GM12878 (cell line): Measurements from ENCODE around the gene POT1. TPM values are rescaled to one million over a fixed set of nuclear protein-coding genes. Genes with fewer than 3 reads are reported as not detected.

Experiments used
- ATAC-seq: fragments of 200-7000 bp; cut with Tn5 transposase; 3 replicates; pipeline ENCODE4 v1.9.1; 2020; ENCODE audit warnings: mild to moderate bottlenecking, moderate library complexity
- Bru-seq: library from RNA; stranded (reverse); fragments of 400-500 nt; gene quantifications from one replicate; lab custom pipeline; 2021; lab: Mats Ljungman, UMichigan
- BruChase-seq, 2 experiments: library from RNA; stranded (reverse); fragments of 400-500 nt; gene quantifications; one replicate each; lab custom pipeline; 2021; lab: Mats Ljungman, UMichigan
- BruUV-seq: library from RNA; stranded (reverse); fragments of 400-500 nt; replicated peaks from 2 replicates; lab custom pipeline; 2021; lab: Mats Ljungman, UMichigan
- CTCF ChIA-PET: fragments of 300-600 bp; sonication (Branson Sonifier 250); formaldehyde crosslinking; extraction: SDS; loops from one replicate; lab custom pipeline; 2021; ENCODE audit warnings: inconsistent platforms; lab: Yijun Ruan, JAX
- POLR2A ChIA-PET: fragments of 350-600 bp; formaldehyde crosslinking; extraction: SDS; loops from one replicate; lab custom pipeline; 2021; ENCODE audit warnings: inconsistent platforms; lab: Charles Lee
- RAD21 ChIA-PET: fragments of 300-600 bp; sonication (Branson Sonifier 250); formaldehyde crosslinking; loops from one replicate; lab custom pipeline; 2023; ENCODE audit warnings: antibody characterized with exemption; ENCODE audit not compliant: unreplicated experiment; lab: Charles Lee
- SMC1A ChIA-PET: fragments of 300-600 bp; sonication (Branson Sonifier 250); formaldehyde crosslinking; loops from one replicate; lab custom pipeline; 2023; ENCODE audit not compliant: unreplicated experiment, uncharacterized antibody; lab: Charles Lee
- DNase-seq: peaks from one replicate; pipeline ENCODE4 v3.0.0-alpha.2; 2011; ENCODE audit warnings: low read depth, low spot score
- FAIRE-seq: peaks from 3 replicates; lab custom pipeline; 2011; peaks lifted over from hg19 to GRCh38; lab: Jason Lieb, UNC
- H2AFZ ChIP-seq: 2 replicates; pipeline ENCODE4 v1.6.0; 2011; ENCODE audit warnings: low read depth, low read length, control low read depth; ENCODE audit not compliant: control insufficient read depth
- H3K27ac ChIP-seq: 2 replicates; pipeline ENCODE4 v1.5.1; 2011; ENCODE audit warnings: control low read depth; ENCODE audit not compliant: control insufficient read depth, insufficient read depth
- H3K27me3 ChIP-seq, 2 experiments: replicated peaks in 1 of 2; 2 replicates each; pipeline versions ENCODE4 v1.6.0 to v1.6.1; 2011; ENCODE audit warnings: low read length in 1 of 2; ENCODE audit not compliant: control insufficient read depth in 2 of 2, insufficient read depth in 2 of 2
- H3K36me3 ChIP-seq, 2 experiments: 2 replicates each; pipeline ENCODE4 v1.5.1; 2011; ENCODE audit warnings: low read length in 1 of 2; ENCODE audit not compliant: control insufficient read depth in 2 of 2, insufficient read depth in 2 of 2
- H3K4me1 ChIP-seq: 2 replicates; pipeline ENCODE4 v1.6.1; 2011; ENCODE audit warnings: mild to moderate bottlenecking, low read length, moderate library complexity, mixed read lengths; ENCODE audit not compliant: control insufficient read depth, insufficient read depth
- H3K4me2 ChIP-seq: 2 replicates; pipeline ENCODE4 v1.6.0; 2011; ENCODE audit warnings: control low read depth; ENCODE audit not compliant: control insufficient read depth, insufficient read depth
- H3K4me3 ChIP-seq: fragments of 200-600 bp; sonication (generic); 2 replicates; pipeline ENCODE4 v1.5.1; 2016
- H3K79me2 ChIP-seq: 2 replicates; pipeline ENCODE4 v1.6.0; 2011; ENCODE audit warnings: low read length; ENCODE audit not compliant: control insufficient read depth, insufficient read depth
- H3K9ac ChIP-seq: 2 replicates; pipeline ENCODE4 v1.8.0; 2011; ENCODE audit warnings: low read length, control low read depth, mixed read lengths; ENCODE audit not compliant: control insufficient read depth, insufficient read depth
- H3K9me3 ChIP-seq: replicated peaks from 3 replicates; pipeline ENCODE4 v1.5.1; 2011; ENCODE audit warnings: mild to moderate bottlenecking, low read length; ENCODE audit not compliant: control insufficient read depth, insufficient read depth
- H4K20me1 ChIP-seq: 2 replicates; pipeline ENCODE4 v1.6.0; 2011; ENCODE audit not compliant: control insufficient read depth, insufficient read depth
- ESRRA ChIP-seq: IDR thresholded peaks from 2 replicates; pipeline ENCODE4 v1.6.1; 2012; ENCODE audit warnings: mild to moderate bottlenecking, low read length, improper control_type of control experiment
- HDAC2 ChIP-seq: fragments of 200-600 bp; sonication (generic); IDR thresholded peaks from 2 replicates; pipeline ENCODE4 v1.6.1; 2017
- NFIC ChIP-seq: IDR thresholded peaks from 2 replicates; pipeline ENCODE4 v1.6.1; 2012; ENCODE audit warnings: low read depth, mild to moderate bottlenecking, inconsistent platforms, low read length, moderate library complexity
- NFXL1 ChIP-seq: fragments of 450-650 bp; IDR thresholded peaks from 2 replicates; pipeline ENCODE4 v1.6.1; 2017; ENCODE audit warnings: antibody characterized with exemption, mild to moderate bottlenecking, borderline replicate concordance
- ZNF592 ChIP-seq: fragments of 450-650 bp; IDR thresholded peaks from 2 replicates; pipeline ENCODE4 v1.6.1; 2017; ENCODE audit warnings: mild to moderate bottlenecking, moderate library complexity
- WGBS: methylation state at CpG from one replicate; pipeline ENCODE4 v1.1.6; 2016; ENCODE audit warnings: low lambda C conversion rate; ENCODE audit not compliant: insufficient replicate concordance, insufficient coverage; ENCODE audit errors: missing lambda C conversion rate; 5-methylcytosine and 5-hydroxymethylcytosine counted together
- in situ Hi-C: fragments of 300-500 bp; cut with MboI; formaldehyde crosslinking; loops from 9 replicates; pipeline ENCODE4 v1.14.3; 2018; ENCODE audit warnings: mixed read lengths
- intact Hi-C: fragments of 100-400 bp; cut with micrococcal nuclease; formaldehyde crosslinking; loops from one replicate; pipeline ENCODE4 v1.14.2; 2022; ENCODE audit not compliant: unreplicated experiment
- long read RNA-seq, 2 experiments: library from polyadenylated mRNA; unstranded; transcript quantifications; one replicate each; pipeline ENCODE4 v2.0.0, GENCODE V29; 2019 to 2020
- polyA minus RNA-seq, 3 experiments: library from RNA; depleted of rRNA, polyadenylated mRNA; stranded (reverse); fragments of >200 nt; gene quantifications; 2 replicates each; pipeline ENCODE4 v1.2.3, GENCODE V29; 2011
- polyA plus RNA-seq, 11 experiments: library from polyadenylated mRNA; depleted of rRNA in 4 of 11; unstranded in 6 of 11; stranded (reverse) in 5 of 11; fragments of >200 nt; fragmentation: Nextera tagmentation in 4 of 11; fragmentation: Illumina TruSeq in 1 of 11; extraction: Ambion mirVana in 4 of 11; extraction: Trizol in 1 of 11; gene quantifications; 1 replicate in 1 of 11; 2 replicates in 10 of 11; pipeline versions ENCODE4 v1.2.1 to v1.2.3, GENCODE V29; 2011 to 2016; ENCODE audit warnings: inconsistent platforms in 2 of 11, missing spikeins in 2 of 11, low read depth in 1 of 11
- total RNA-seq, 4 experiments: library from RNA; depleted of rRNA in 3 of 4; stranded (reverse); fragments of >200 nt in 3 of 4; fragmentation: Illumina TruSeq in 1 of 4; extraction: Trizol in 1 of 4; gene quantifications; 2 replicates each; pipeline versions ENCODE4 v1.2.1 to v1.2.3, GENCODE V29; 2013 to 2021
- TF ChIP-seq, protein P1 (sequence below): fragments of 150-350 bp; IDR thresholded peaks from 2 replicates; pipeline ENCODE4 v1.6.1; 2014; ENCODE audit warnings: mild to moderate bottlenecking, low read depth, low read length
- TF ChIP-seq, protein P2 (sequence below): fragments of 450-650 bp; IDR thresholded peaks from 2 replicates; pipeline ENCODE4 v1.6.1; 2016; ENCODE audit warnings: mild to moderate bottlenecking

The POT1 gene, protein sequence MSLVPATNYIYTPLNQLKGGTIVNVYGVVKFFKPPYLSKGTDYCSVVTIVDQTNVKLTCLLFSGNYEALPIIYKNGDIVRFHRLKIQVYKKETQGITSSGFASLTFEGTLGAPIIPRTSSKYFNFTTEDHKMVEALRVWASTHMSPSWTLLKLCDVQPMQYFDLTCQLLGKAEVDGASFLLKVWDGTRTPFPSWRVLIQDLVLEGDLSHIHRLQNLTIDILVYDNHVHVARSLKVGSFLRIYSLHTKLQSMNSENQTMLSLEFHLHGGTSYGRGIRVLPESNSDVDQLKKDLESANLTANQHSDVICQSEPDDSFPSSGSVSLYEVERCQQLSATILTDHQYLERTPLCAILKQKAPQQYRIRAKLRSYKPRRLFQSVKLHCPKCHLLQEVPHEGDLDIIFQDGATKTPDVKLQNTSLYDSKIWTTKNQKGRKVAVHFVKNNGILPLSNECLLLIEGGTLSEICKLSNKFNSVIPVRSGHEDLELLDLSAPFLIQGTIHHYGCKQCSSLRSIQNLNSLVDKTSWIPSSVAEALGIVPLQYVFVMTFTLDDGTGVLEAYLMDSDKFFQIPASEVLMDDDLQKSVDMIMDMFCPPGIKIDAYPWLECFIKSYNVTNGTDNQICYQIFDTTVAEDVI
- 123 and 142 TPM in 2 replicates for total RNA-seq (2013; cell fraction: nucleolus; rRNA removed)
- total RNA-seq (2014; rRNA removed) (39.4 and 60.4 TPM in 2 replicates), total RNA-seq (2014; rRNA removed; fragmentation: Illumina TruSeq; extraction: Trizol) (49.9 and 51.9 TPM in 2 replicates), total RNA-seq (2021) (28.1 and 31.1 TPM in 2 replicates), polyA plus RNA-seq (2011; rRNA removed) (87.0 and 133 TPM in 2 replicates), polyA plus RNA-seq (2014; fragmentation: Illumina TruSeq; extraction: Trizol) (45.2 and 66.9 TPM in 2 replicates), polyA plus RNA-seq (2014; fragmentation: Nextera tagmentation; extraction: Ambion mirVana) (10 to 100 TPM; 16.3 to 17.1 TPM), polyA plus RNA-seq (2014; rRNA removed) (24.6 and 37.8 TPM in 2 replicates), polyA plus RNA-seq (2016; fragmentation: Nextera tagmentation; extraction: Ambion mirVana) (10 to 100 TPM; 21.1 to 30.1 TPM), polyA minus RNA-seq (2011; rRNA and poly(A)+ RNA removed) (113 and 177 TPM in 2 replicates), Bru-seq, nascent RNA (percentile 80 among the genes with signal in this experiment), BruChase-seq, experiment 1, labeled RNA remaining after a 6-hour chase (percentile 70 among the genes with signal in this experiment), BruChase-seq, experiment 2, labeled RNA remaining after a 2-hour chase (percentile 75 among the genes with signal in this experiment)
- polyA plus RNA-seq (2011; ENCODE audit: low read depth) = 14.6 TPM
- 26.7 and 27.1 TPM in 2 replicates for polyA plus RNA-seq (2011; cell fraction: cytosol; rRNA removed)
- polyA plus RNA-seq (2011; cell fraction: nucleus; rRNA removed) = 47.1 and 62.6 TPM in 2 replicates
- polyA plus RNA-seq (2012) = 19.0 and 28.5 TPM in 2 replicates
- polyA minus RNA-seq (2011; cell fraction: cytosol; rRNA and poly(A)+ RNA removed) = 26.0 and 28.9 TPM in 2 replicates
- 101 and 127 TPM in 2 replicates for polyA minus RNA-seq (2011; cell fraction: nucleus; rRNA and poly(A)+ RNA removed)
- long read RNA-seq, experiment 1, full-length matches to known transcripts = 10 of 20 reads
- long read RNA-seq, experiment 1, partial matches to known transcripts = 3 of 20 reads
- long read RNA-seq, experiment 1, other reads (novel, unspliced or antisense) = 7 of 20 reads
- long read RNA-seq, experiment 2, full-length matches to known transcripts = 27 of 70 reads
- long read RNA-seq, experiment 2, partial matches to known transcripts = 21 of 70 reads
- long read RNA-seq, experiment 2, other reads (novel, unspliced or antisense) = 22 of 70 reads

DNA sequence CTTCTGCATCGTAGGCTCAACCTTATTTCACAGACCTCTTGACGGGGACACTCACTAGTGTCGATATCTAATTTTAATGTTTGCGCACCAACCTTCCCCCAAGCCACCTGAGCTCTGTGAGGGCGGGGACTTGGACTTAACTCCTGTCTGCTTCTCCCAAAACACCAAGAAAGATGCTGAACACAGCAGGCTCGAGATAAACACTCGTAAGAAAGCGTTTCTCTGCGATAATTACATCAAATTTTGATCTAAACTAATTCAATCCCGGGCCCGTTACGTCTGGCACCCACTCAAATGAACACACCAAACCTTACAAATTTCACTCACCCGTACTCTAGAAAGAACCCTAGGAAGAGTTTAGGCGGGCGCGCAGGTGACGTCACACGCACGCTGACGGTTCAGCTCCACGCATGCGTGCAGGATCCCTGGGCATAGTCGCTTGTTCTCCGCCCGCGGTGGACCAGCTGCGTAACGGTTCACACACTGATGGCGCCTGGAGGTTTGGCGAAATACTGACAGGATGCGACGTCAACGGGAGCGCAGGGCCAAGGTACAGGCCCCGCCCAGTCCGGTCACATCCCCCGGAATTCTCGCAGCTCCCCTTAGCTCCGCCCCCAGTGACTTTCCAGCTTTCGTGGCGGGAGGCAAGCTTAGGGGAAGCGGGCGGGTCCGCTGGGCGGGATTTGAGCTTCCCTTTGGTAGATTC lies at the start of gene POT1:
TSS of gene POT1 (minus strand) at position 359 of the 706 bp plus-strand sequence. CDS start 32,652 bp downstream, outside the sequence.
- Histone ChIP-seq H4K20me1 (no peaks in the 10 kb centered on the region), H3K4me3 (peak within 1 kb of the TSS; percentile 88), H3K9ac (peak within 1 kb of the TSS; percentile 62), H3K9me3 (no peaks in the 10 kb centered on the region), H2AFZ (peak within 1 kb of the TSS; percentile 82), H3K79me2 (peaks cover 24% of the 10 kb centered on the region), H3K36me3 (no peaks in the 10 kb centered on the region), H3K27ac (peak within 1 kb of the TSS; percentile 74), H3K27me3 (no peaks in the 10 kb centered on the region), H3K4me1 (no peaks in the 10 kb centered on the region; the same call in 1 of the 2 replicates), H3K4me2 (peak within 1 kb of the TSS; percentile 32)
- DNase-seq = peak; percentile 96
- peak; percentile 98 for ATAC-seq
- ChIA-PET SMC1A (interaction anchor here (0.7 to 4.9 kb wide), 4 partner anchors 12 to 50 kb away, joined by 3 to 56 read pairs (median 4); no protein-coding TSS in a partner anchor), CTCF (interaction anchor here (0.6 to 2.8 kb wide), 4 partner anchors 9 to 72 kb away, joined by 3 to 13 read pairs (median 4); no protein-coding TSS in a partner anchor), RAD21 (interaction anchor here (0.8 to 1.7 kb wide), 5 partner anchors 9 to 73 kb away, joined by 3 to 7 read pairs (median 3); no protein-coding TSS in a partner anchor), POLR2A (interaction anchor here (1.1 to 1.6 kb wide), 4 partner anchors 8 to 22 kb away, joined by 3 to 10 read pairs (median 4); no protein-coding TSS in a partner anchor)
- intact Hi-C loops = loop anchor here (10.0 kb wide), 1 partner anchor 1375 kb away; the partner anchor contains the start of gene NDUFA5
- in situ Hi-C loops = no loop called here
- WGBS = 1% methylated on average over 45 of the region's 45 CpGs
- peak; percentile 93 for FAIRE-seq
- TSS peak; percentile 83 for BruUV-seq
- 0 out of 2 replicates have a peak, but pooled peaks have one; percentile 43 for TF ChIP-seq NFIC
- no peak for TF ChIP-seq NFXL1
- TF ChIP-seq HDAC2 = no peak
- TF ChIP-seq ESRRA = 0 out of 2 replicates have a peak, but pooled peaks have one; percentile 53
- no peak for TF ChIP-seq ZNF592
- TF ChIP-seq, protein P1, sequence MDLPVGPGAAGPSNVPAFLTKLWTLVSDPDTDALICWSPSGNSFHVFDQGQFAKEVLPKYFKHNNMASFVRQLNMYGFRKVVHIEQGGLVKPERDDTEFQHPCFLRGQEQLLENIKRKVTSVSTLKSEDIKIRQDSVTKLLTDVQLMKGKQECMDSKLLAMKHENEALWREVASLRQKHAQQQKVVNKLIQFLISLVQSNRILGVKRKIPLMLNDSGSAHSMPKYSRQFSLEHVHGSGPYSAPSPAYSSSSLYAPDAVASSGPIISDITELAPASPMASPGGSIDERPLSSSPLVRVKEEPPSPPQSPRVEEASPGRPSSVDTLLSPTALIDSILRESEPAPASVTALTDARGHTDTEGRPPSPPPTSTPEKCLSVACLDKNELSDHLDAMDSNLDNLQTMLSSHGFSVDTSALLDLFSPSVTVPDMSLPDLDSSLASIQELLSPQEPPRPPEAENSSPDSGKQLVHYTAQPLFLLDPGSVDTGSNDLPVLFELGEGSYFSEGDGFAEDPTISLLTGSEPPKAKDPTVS = 0 out of 2 replicates have a peak, but pooled peaks have one; percentile 43
- TF ChIP-seq, protein P2, sequence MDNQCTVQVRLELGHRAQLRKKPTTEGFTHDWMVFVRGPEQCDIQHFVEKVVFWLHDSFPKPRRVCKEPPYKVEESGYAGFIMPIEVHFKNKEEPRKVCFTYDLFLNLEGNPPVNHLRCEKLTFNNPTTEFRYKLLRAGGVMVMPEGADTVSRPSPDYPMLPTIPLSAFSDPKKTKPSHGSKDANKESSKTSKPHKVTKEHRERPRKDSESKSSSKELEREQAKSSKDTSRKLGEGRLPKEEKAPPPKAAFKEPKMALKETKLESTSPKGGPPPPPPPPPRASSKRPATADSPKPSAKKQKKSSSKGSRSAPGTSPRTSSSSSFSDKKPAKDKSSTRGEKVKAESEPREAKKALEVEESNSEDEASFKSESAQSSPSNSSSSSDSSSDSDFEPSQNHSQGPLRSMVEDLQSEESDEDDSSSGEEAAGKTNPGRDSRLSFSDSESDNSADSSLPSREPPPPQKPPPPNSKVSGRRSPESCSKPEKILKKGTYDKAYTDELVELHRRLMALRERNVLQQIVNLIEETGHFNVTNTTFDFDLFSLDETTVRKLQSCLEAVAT = peak; percentile 67
